RWPE1 (cell line): ENCODE data around the gene SLC25A44.

Source experiments
- CTCF ChIA-PET: fragments of 350-600 bp; sonication (Branson Sonifier 250); formaldehyde crosslinking; extraction: SDS; loops from one replicate; lab custom pipeline; 2021; lab: Yijun Ruan, JAX
- POLR2A ChIA-PET: fragments of 400-600 bp; formaldehyde crosslinking; extraction: SDS; loops from one replicate; lab custom pipeline; 2020; ENCODE audit warnings: antibody characterized with exemption; ENCODE audit not compliant: low non-redundant PET; lab: Yijun Ruan, JAX
- DNase-seq: peaks from one replicate; pipeline ENCODE4 v3.0.0; 2012; ENCODE audit warnings: low spot score
- H3K27ac ChIP-seq: fragments of 450-650 bp; 2 replicates; pipeline ENCODE4 v1.5.1; 2017
- TF ChIP-seq, protein P1 (sequence below): fragments of 450-650 bp; conservative IDR thresholded peaks from 2 replicates; pipeline ENCODE4 v1.5.1; 2017; ENCODE audit warnings: low read depth, mild to moderate bottlenecking

SLC25A44 gene

DNA sequence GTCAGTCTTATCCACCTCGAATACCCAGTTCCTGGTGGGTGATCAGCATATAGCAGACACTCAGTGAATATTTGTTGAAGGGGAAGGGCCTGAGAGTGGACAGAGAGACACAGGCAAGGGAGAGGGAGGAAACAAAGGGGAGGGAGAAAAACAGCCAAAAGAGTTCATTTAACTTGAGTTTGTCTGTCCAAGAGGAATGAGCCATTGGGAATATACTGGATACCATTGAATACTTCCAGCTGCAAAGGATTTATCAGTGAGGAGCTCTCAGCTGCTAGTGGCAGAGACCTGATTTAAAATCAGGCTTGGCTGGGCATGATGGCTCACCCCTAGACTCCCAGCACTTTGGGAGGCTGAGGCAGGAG is 36.6 kb downstream of the SLC25A44 start:
- CTCF ChIA-PET: interaction anchor here (0.5 to 0.8 kb wide), 3 partner anchors 11 to 328 kb away, joined by 3 to 5 read pairs (median 3); no protein-coding TSS in a partner anchor
- DNase-seq: no peak
- POLR2A ChIA-PET: interaction anchor here (0.6 kb wide), 1 partner anchor 25 kb away, joined by 4 read pairs; no protein-coding TSS in a partner anchor
- no peak overlapping the region for H3K27ac ChIP-seq
- TF ChIP-seq, protein P1, sequence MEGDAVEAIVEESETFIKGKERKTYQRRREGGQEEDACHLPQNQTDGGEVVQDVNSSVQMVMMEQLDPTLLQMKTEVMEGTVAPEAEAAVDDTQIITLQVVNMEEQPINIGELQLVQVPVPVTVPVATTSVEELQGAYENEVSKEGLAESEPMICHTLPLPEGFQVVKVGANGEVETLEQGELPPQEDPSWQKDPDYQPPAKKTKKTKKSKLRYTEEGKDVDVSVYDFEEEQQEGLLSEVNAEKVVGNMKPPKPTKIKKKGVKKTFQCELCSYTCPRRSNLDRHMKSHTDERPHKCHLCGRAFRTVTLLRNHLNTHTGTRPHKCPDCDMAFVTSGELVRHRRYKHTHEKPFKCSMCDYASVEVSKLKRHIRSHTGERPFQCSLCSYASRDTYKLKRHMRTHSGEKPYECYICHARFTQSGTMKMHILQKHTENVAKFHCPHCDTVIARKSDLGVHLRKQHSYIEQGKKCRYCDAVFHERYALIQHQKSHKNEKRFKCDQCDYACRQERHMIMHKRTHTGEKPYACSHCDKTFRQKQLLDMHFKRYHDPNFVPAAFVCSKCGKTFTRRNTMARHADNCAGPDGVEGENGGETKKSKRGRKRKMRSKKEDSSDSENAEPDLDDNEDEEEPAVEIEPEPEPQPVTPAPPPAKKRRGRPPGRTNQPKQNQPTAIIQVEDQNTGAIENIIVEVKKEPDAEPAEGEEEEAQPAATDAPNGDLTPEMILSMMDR: no peak

DNA sequence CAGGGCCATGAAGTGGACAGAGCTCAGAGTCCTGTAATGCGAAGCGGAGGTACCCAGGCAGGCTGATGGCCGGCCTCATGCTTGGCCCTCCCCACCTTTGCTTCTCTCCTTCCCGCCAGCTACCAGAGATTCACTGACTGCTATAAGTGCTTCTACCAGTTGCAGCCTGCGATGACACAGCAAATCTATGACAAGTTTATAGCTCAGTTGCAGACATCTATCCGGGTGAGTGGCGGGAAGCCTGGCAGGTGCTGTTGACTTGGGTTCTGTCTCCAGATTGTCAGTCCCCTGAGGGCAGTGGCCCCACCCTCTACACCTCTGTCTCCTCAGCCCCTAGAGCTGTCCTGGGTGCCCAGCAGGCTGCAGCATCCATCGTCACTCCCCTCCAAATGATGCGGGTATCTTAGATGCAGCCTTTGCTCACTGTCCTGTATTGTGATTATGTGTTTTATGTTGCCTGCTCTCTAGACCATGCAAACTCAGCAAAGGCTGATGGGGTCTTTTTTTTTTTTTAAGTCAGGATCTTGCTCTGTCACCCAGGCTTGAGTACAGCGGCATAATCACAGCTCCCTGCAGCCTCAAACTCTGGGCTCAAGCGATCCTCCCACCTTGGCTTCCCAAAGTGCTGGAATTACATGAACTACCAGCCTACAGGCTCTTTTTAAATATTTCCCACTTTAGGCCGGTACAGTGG is 38.4 kb downstream of the SLC25A44 start:
- ChIA-PET CTCF (interaction anchor here (0.9 to 1.3 kb wide), 2 partner anchors 135 to 166 kb away, joined by 3 to 6 read pairs; no protein-coding TSS in a partner anchor), POLR2A (interaction anchor here (0.5 kb wide), 1 partner anchor 13 kb away, joined by 3 read pairs; no protein-coding TSS in a partner anchor)
- peak overlapping the region; percentile 46 for H3K27ac ChIP-seq
- DNase-seq: no peak
- TF ChIP-seq, protein P1: no peak

DNA sequence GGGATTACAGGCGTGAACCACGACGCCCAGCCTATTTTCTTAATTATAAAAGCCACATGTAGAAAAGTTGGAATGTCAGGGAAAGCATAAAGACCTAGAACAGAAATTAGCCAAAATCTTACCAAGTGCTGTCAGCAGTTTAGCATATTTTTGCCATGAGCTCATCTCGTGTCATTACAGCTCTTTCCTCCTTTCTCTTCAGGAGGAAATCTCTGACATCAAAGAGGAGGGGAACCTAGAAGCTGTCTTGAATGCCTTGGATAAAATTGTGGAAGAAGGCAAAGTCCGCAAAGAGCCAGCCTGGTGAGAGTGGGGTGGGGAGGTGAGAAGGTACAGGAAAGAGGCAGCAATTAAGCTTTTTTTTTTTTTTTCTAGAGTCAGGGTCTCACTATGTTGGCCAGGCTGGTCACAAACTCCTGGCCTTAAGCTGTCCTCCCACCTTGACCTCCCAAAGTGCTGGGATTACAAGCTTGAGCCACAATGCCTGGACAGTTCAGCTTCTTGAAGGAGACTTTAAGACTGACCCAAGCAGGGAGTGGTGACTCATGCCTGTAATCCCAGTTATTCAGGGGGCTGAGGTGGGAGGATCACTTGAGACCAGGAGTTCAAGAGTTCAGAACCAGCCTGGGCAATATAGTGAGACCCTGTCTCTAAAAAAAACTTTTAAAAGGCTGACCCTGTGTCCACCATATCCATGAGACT is 39.7 kb downstream of the SLC25A44 start:
- no peak for DNase-seq
- TF ChIP-seq, protein P1: no peak
- ChIA-PET CTCF (interaction anchor here (1.3 kb wide), 1 partner anchor 167 kb away, joined by 6 read pairs; no protein-coding TSS in a partner anchor), POLR2A (no interaction called here)
- H3K27ac ChIP-seq: peak overlapping the region; percentile 39; the same call in 1 of the 2 replicates

DNA sequence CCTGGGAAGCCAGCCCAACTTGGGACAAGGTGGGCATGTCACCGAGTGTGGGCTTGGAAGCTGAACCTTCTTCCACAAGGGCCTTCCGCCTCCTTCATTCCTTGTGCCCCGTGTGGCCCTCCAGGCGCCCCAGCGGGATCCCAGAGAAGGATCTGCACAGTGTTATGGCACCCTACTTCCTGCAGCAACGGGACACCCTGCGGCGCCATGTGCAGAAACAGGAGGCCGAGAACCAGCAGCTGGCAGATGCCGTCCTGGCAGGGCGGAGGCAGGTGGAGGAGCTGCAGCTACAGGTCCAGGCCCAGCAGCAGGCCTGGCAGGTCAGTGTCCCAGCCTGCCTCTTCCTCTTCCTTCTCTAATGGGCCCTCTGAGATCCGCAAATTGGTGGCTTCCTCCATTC is 42.3 kb downstream of the SLC25A44 start:
- DNase-seq: no peak
- CTCF ChIA-PET: no interaction called here
- peak overlapping the region; percentile 27 for H3K27ac ChIP-seq
- TF ChIP-seq, protein P1: no peak
- POLR2A ChIA-PET: no interaction called here

DNA sequence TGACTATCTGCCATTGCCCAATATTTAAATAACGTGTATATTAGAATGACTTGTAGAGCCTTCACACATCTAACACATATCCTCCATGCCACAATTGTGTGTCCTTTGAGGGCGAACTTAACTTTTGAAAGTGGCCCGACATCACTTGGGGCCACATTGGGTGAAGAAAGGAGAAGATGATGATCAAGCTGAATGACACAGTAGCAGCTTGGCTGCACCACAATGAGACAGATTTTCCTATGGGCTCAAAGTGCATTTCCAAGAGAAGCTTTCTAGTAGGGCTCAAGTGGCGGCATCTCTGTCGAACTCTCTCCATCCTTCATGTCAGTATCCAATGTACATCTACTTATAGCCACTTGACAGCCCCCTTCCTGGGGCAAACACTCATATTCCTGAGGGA is 44.3 kb downstream of the SLC25A44 start:
- peak overlapping the region; percentile 89; the same call in 1 of the 2 replicates for H3K27ac ChIP-seq
- ChIA-PET CTCF (interaction anchor here (0.6 to 1.5 kb wide), 2 partner anchors 13 to 23 kb away, joined by 3 to 9 read pairs; no protein-coding TSS in a partner anchor), POLR2A (no interaction called here)
- TF ChIP-seq, protein P1: no peak
- DNase-seq: no peak

DNA sequence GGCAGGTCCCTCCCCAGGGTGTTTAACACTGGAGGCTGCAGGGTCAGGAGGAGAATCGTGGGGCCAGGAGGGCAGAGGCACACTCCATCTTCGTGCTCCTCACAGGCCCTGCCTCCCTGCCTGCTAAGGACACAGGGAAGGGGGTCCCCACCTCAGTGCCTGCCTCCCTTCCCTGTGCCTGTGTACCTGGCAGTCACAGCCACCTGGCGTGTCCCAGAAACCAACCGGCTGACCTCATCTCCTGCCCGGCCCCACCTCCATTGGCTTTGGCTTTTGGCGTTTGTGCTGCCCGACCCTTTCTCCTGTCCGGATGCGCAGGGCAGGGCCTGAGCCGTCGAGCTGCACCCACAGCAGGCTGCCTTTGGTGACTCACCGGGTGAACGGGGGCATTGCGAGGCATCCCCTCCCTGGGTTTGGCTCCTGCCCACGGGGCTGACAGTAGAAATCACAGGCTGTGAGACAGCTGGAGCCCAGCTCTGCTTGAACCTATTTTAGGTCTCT is 47.5 kb downstream of the SLC25A44 start:
- CTCF ChIA-PET: interaction anchor here (0.7 to 1.2 kb wide), 3 partner anchors 11 to 34 kb away, joined by 3 to 4 read pairs (median 3); no protein-coding TSS in a partner anchor
- DNase-seq: peak; percentile 89
- POLR2A ChIA-PET: no interaction called here
- TF ChIP-seq, protein P1: no peak
- H3K27ac ChIP-seq: peak overlapping the region; percentile 89
